NT2/D1 (cell line): ENCODE data around the gene C8A.

Experiments used
- DNase-seq: peaks from one replicate; pipeline ENCODE4 v3.0.0-alpha.2; 2011; ENCODE audit warnings: low read depth, low spot score
- H3K27me3 ChIP-seq: 2 replicates; pipeline ENCODE4 v1.6.0; 2011; ENCODE audit warnings: mild to moderate bottlenecking; ENCODE audit not compliant: insufficient read length, insufficient read depth
- H3K36me3 ChIP-seq: 2 replicates; pipeline ENCODE4 v1.6.1; 2011; ENCODE audit warnings: mild to moderate bottlenecking, low read length, mixed read lengths; ENCODE audit not compliant: insufficient read depth, insufficient read length
- H3K4me1 ChIP-seq: 2 replicates; pipeline ENCODE4 v1.5.1; 2011; ENCODE audit not compliant: insufficient read depth, insufficient read length
- H3K4me3 ChIP-seq: 2 replicates; pipeline ENCODE4 v1.5.1; 2011; ENCODE audit warnings: low read depth; ENCODE audit not compliant: insufficient read length
- H3K9ac ChIP-seq: 2 replicates; pipeline ENCODE4 v1.6.0; 2011; ENCODE audit warnings: low read depth; ENCODE audit not compliant: insufficient read length
- H3K9me3 ChIP-seq: 2 replicates; pipeline ENCODE4 v1.5.1; 2011; ENCODE audit warnings: mild to moderate bottlenecking, low read length; ENCODE audit not compliant: insufficient read depth
- SUZ12 ChIP-seq: IDR thresholded peaks from 2 replicates; pipeline ENCODE4 v1.6.1; 2011; ENCODE audit not compliant: insufficient read length, insufficient read depth; ENCODE audit errors: extremely low read depth
- YY1 ChIP-seq: IDR thresholded peaks from 2 replicates; pipeline ENCODE4 v1.6.1; 2011; ENCODE audit not compliant: insufficient read length, insufficient read depth
- ZNF274 ChIP-seq: IDR thresholded peaks from 2 replicates; pipeline ENCODE4 v1.6.1; 2011; ENCODE audit warnings: mild to moderate bottlenecking, low read depth, low read length

The C8A gene

GRCh38 chr1:56927171-56927570 lies 72.6 kb downstream of the C8A start:
- no peak for DNase-seq
- peaks cover 4% of the 10 kb centered on the region for H3K27me3 ChIP-seq
- no peak overlapping the region for H3K4me3 ChIP-seq
- no peaks in the 10 kb centered on the region for H3K9me3 ChIP-seq
- no peak for TF ChIP-seq SUZ12
- H3K4me1 ChIP-seq, result no peaks in the 10 kb centered on the region
- H3K9ac ChIP-seq, result no peak overlapping the region
- H3K36me3 ChIP-seq, result no peaks in the 10 kb centered on the region

- H3K27me3 ChIP-seq, result peaks cover 9% of the 10 kb centered on the region
- no peaks in the 10 kb centered on the region for H3K9me3 ChIP-seq
- H3K36me3 ChIP-seq, result no peaks in the 10 kb centered on the region
- no peaks in the 10 kb centered on the region for H3K4me1 ChIP-seq
- no peak for TF ChIP-seq SUZ12
- no peak for TF ChIP-seq ZNF274
- TF ChIP-seq YY1, result no peak
- no peak overlapping the region for H3K4me3 ChIP-seq
- DNase-seq, result no peak
- no peak overlapping the region for H3K9ac ChIP-seq
Observed at GRCh38 chr1:56927986-56928385, 73.4 kb downstream of the C8A start.

GRCh38 chr1:56929492-56929891 lies 74.9 kb downstream of the C8A start:
- no peaks in the 10 kb centered on the region for H3K9me3 ChIP-seq
- no peak for TF ChIP-seq ZNF274
- TF ChIP-seq YY1, result no peak
- no peak for TF ChIP-seq SUZ12
- DNase-seq, result no peak
- no peak overlapping the region for H3K4me3 ChIP-seq
- H3K36me3 ChIP-seq, result no peaks in the 10 kb centered on the region
- peaks cover 21% of the 10 kb centered on the region for H3K27me3 ChIP-seq
- no peak overlapping the region for H3K9ac ChIP-seq
- H3K4me1 ChIP-seq, result no peaks in the 10 kb centered on the region

- no peak overlapping the region for H3K9ac ChIP-seq
- no peaks in the 10 kb centered on the region for H3K4me1 ChIP-seq
- no peak for DNase-seq
- TF ChIP-seq ZNF274, result no peak
- TF ChIP-seq SUZ12, result no peak
- TF ChIP-seq YY1, result no peak
- no peaks in the 10 kb centered on the region for H3K36me3 ChIP-seq
- no peaks in the 10 kb centered on the region for H3K9me3 ChIP-seq
- no peak overlapping the region for H3K4me3 ChIP-seq
- H3K27me3 ChIP-seq, result peaks cover 27% of the 10 kb centered on the region
Observed at GRCh38 chr1:56931211-56931610, 76.6 kb downstream of the C8A start.

GRCh38 chr1:56931686-56932085 lies 77.1 kb downstream of the C8A start:
- no peak for DNase-seq
- TF ChIP-seq ZNF274 (no peak), SUZ12 (no peak), YY1 (no peak)
- no peaks in the 10 kb centered on the region for H3K36me3 ChIP-seq

GRCh38 chr1:56933161-56933560 lies 78.6 kb downstream of the C8A start:
- no peak for DNase-seq
- no peaks in the 10 kb centered on the region for H3K9me3 ChIP-seq
- no peak overlapping the region for H3K4me3 ChIP-seq
- H3K27me3 ChIP-seq, result peaks cover 32% of the 10 kb centered on the region
- H3K36me3 ChIP-seq, result no peaks in the 10 kb centered on the region
- no peak overlapping the region for H3K9ac ChIP-seq
- no peaks in the 10 kb centered on the region for H3K4me1 ChIP-seq
- TF ChIP-seq SUZ12 (no peak), YY1 (no peak), ZNF274 (no peak)

More at GRCh38 chr1:56931686-56932085, 77.1 kb downstream of the C8A start:
- Histone ChIP-seq H3K4me1 (no peaks in the 10 kb centered on the region), H3K9me3 (no peaks in the 10 kb centered on the region), H3K9ac (no peak overlapping the region), H3K27me3 (peaks cover 27% of the 10 kb centered on the region), H3K4me3 (no peak overlapping the region)

GRCh38 chr1:56933606-56934005 lies 79.0 kb downstream of the C8A start:
- no peaks in the 10 kb centered on the region for H3K4me1 ChIP-seq
- no peaks in the 10 kb centered on the region for H3K9me3 ChIP-seq
- DNase-seq, result no peak
- H3K27me3 ChIP-seq, result peaks cover 32% of the 10 kb centered on the region
- no peak overlapping the region for H3K4me3 ChIP-seq
- H3K36me3 ChIP-seq, result no peaks in the 10 kb centered on the region
- H3K9ac ChIP-seq, result no peak overlapping the region
- no peak for TF ChIP-seq SUZ12
- TF ChIP-seq ZNF274, result no peak
- no peak for TF ChIP-seq YY1

GRCh38 chr1:56934430-56935060 lies 79.9 kb downstream of the C8A start:
- no peaks in the 10 kb centered on the region for H3K4me1 ChIP-seq
- no peaks in the 10 kb centered on the region for H3K9me3 ChIP-seq
- TF ChIP-seq YY1 (no peak), ZNF274 (no peak), SUZ12 (no peak)
- no peaks in the 10 kb centered on the region for H3K36me3 ChIP-seq
- DNase-seq, result peak; percentile 55
- peaks cover 32% of the 10 kb centered on the region for H3K27me3 ChIP-seq
- no peak overlapping the region for H3K4me3 ChIP-seq
- H3K9ac ChIP-seq, result no peak overlapping the region
